NCI-H2171 (cell line): ENCODE measurements around the gene FNBP1.

Experiments used
- DNase-seq: peaks from one replicate; lab custom pipeline; 2025; lab: John Stamatoyannopoulos, UW

FNBP1 gene

DNA sequence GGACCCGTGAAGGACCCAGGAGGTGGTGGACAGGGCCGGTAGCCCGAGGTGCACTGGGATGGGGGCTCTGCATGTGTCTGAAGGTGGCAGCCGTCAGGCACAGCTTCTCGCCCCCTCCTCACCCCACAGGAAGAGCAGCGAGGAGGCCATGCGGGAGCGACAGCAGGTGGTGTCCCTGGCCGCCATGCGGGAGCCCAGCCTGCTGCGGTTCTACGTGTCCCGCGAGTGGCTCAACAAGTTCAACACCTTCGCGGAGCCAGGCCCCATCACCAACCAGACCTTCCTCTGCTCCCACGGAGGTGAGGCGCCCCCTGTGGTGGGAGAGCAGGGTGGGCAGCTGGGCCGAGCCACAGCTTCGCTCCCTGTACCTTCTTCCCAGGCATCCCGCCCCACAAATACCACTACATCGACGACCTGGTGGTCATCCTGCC lies 167.8 kb downstream of the FNBP1 start:
- no peak for DNase-seq

DNA sequence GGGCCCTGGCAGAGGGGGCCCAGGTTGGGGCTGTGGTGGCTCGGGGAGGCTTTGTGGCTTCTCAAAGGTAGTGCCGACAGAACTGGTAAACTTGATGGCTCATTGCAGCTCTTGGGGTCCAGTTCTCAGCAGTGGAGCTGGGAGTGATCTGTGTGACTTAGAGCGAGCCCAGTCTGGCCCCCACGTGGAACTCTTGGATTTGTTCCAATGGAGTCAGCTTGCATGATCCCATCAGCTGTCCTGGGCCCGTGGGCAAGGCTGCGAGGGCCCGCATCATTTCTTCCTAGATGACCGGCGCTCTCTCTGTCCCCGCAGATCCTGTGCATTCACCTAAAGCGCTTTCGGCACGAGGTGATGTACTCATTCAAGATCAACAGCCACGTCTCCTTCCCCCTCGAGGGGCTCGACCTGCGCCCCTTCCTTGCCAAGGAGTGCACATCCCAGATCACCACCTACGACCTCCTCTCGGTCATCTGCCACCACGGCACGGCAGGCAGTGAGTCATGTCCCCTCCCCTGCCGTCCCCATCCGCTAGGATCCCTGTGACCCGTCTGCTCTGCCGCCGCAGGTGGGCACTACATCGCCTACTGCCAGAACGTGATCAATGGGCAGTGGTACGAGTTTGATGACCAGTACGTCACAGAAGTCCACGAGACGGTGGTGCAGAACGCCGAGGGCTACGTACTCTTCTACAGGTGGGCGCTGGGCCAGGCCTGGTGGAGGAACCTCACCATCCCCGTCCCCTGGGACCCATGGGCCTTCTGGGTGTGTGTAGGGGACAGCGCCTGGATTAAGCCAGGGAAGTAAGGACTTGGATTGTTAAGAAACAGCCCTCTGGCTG lies 168.5 kb downstream of the FNBP1 start:
- DNase-seq: no peak

DNA sequence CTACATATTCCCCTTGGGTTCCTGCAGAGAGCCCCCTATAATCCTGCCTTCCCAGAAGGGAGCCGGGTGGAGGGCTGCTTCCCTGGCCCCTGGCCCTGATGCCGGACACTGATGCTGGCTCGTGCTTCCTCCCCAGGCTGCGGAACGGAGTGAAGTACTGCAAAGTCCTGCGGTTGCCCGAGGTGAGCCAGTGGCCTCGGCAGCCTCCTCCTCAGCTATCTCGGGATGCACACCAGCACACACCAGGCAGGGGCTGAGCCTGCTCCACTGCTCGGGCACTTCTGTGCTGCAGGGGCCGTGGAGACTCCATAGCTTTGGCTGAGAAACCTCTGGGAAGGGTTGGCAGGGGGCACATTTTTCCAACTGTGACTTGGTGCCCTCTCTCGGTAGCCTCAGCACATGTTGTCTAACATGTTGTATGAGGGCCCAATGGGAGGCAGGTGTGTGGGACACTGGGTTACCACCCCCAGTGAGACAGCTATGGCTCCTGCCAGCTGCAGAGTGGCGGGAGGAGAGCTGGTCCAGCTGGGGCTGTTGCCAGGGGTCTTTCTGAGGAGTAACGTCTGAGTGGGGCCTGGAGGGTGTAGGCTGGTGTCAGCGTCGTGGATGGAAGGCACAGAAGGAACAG lies 169.3 kb downstream of the FNBP1 start:
- no peak for DNase-seq

DNA sequence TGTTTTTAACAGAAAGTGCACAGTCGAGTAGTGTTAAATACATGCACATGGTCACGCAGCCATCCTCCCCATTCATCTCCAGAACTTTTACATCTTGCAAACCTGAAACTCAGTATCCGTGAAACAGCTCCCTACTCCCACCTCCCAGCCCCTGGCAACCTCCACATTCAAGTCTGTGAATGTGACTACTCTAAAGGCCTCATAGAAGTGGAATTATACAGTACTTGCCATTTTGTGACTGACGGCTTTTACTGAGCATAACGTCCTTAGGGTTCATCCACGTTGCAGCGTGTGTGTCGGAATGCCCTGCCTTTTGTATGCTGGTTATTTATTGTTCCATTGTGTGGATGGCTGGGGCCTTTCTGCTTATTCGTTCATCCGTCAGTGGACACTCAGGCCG lies 171.9 kb downstream of the FNBP1 start:
- no peak for DNase-seq

- no peak for DNase-seq
These were observed 173.1 kb downstream of the FNBP1 start for GRCh38 chr9:129869585-129870501.

GRCh38 chr9:129868872-129869486 lies 174.0 kb downstream of the FNBP1 start:
- DNase-seq: no peak

DNA sequence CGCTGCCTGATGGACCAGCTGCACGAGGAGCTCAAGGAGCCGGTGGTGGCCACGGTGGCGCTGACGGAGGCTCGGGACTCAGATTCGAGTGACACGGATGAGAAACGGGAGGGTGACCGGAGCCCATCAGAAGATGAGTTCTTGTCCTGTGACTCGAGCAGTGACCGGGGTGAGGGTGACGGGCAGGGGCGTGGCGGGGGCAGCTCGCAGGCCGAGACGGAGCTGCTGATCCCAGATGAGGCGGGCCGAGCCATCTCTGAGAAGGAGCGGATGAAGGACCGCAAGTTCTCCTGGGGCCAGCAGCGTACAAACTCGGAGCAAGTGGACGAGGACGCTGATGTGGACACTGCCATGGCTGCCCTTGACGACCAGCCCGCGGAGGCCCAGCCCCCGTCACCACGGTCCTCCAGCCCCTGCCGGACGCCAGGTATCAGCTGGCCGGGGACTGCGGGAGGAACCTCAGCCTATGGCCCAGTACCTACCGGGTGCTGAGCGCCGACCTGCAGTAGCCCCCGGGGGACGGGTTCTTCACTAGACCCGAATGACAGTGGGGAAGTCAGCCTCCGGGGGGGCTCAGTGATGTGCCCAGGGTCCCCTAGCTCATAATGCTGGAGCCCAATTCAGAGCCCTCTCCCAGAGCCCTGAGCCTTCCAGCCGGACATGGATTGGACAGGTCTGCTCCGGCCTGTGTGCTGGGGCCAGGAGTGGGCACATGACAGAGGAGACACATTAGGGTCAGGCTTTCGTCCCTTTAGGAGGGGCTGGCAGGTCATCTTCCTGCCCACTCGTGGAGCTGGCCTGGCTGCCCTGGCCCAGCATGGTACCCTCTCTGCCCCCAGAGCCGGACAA lies 174.7 kb downstream of the FNBP1 start:
- DNase-seq: no peak

DNA sequence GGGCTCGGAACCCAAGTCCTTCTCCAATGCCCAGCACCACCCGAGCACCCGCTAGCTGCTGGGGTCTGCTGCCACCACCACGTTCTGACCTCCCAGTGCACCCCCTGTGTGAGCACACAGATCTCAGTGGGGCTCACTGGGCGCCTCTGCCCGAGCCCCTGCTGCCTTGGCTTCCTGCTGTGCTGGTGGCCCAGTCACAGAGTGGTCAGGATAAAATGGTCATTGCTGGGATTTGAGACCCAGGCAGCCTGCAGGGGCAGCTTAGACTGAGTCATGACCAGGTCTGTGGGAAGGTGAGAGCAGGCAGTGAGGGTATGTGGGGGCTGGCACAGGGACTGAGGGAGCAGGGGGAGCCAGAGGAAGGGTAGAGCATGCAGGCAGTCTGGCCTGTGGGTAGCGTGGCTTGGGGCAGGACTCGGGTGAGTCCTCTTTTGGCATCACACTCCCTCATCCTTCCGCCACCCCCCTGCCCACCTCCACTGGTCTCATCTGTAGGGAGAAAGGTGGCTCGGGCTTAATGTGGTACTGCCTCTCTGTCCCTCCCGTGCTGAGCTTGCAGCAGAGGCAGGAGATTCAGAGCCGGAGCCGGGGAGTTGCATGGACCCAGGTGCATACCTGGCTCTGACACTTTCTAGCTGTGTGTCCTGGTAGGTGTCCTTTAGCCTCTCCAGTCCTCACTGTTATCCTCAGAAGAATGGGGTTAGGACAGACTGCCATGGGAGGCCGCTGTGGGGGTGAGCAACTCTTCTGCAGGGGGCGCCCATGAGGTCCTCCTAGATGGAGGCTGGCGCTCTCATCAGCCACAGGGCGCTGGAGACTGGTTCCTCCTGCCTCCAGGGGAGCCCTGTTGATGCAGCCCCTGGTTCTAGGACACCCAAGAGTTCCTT lies 175.6 kb downstream of the FNBP1 start:
- no peak for DNase-seq

- no peak for DNase-seq
These were observed 176.4 kb downstream of the FNBP1 start for GRCh38 chr9:129866394-129867135.

DNA sequence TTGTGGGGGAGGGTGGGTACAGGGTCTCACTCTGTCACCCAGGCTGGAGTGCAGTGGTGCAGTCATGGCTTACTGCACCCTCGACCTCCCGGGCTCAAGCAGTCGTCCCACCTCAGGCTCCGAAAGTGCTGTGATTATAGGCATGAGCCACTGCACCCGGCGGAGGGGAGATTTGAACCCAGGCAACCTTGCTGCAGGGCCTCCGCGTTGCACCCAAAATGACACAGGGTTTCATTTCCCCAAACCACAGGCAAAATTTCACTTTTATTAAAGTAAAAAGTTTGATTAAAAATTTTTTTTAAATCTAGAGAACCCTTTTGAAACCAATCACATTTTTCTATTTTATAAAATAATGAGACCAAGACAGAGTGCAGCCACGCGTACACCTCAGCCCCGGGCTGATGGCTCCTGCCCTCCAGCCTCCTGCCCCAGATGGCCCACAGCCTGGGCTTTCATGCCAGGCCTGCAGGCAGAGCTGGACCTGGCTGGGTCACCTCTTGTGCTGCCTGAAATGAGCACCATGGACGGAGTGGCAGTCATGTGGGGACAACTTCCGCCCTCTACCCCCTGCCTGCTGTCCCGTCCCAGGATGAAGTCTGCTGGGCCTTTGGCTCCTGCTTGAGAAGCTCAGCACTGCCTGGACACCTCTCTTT lies 177.2 kb downstream of the FNBP1 start:
- DNase-seq: no peak

GRCh38 chr9:129864991-129865647 lies 177.9 kb downstream of the FNBP1 start:
- no peak for DNase-seq

- no peak for DNase-seq
These were observed 179.8 kb downstream of the FNBP1 start for GRCh38 chr9:129863059-129863690.

- no peak for DNase-seq
These were observed 181.6 kb downstream of the FNBP1 start for GRCh38 chr9:129861447-129861827.

DNA sequence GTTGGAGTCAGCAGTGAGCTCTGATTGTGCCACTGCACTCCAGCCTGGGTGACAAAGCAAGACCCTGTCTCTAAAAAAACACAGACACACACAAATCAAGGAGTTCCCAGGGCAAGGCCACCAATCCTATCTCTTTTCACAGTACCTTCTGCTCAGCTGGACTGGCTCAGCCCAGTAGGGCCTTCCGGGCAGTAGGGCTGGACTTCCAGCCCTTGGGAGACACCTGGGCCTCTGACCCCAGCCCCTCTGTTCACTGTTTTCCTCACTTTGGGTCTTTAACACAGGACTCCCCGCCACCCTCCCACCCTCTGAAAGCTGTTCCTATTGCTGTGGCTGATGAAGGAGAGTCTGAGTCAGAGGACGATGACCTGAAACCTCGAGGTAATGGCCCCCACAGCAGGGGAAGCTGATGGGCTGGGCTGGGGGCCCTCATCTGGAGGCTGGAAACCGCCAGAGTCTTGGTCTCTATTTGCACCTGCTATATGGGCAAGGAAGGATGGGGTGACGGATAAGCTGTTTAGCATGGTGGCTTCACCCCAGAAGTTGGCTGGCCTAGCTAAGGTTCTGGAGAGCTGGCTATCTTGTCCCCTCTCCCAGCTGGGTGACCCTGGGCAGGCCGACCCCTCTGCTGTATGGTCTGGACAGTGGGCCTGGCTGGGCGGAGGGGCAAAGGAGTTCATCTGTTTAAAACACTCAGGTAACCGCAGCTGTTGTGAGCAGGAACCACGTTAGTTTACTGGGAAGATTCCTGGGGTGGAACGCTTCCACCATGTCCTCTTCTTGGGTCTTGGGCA lies 182.1 kb downstream of the FNBP1 start:
- no peak for DNase-seq

- DNase-seq: no peak
These were observed 184.6 kb downstream of the FNBP1 start for GRCh38 chr9:129858167-129858962.

GRCh38 chr9:129857207-129857606 lies 185.8 kb downstream of the FNBP1 start:
- no peak for DNase-seq
